Measurements from ENCODE around the gene PLAC8L1.
A peak's percentile ranks its signal among the peaks of the same experiment; 100 is the strongest.
"Not testable (repeated sequence)": the region's sequence is repeated elsewhere in the genome, so short reads cannot be mapped to it uniquely, and the experiment has no call there.

The PLAC8L1 gene

DNA sequence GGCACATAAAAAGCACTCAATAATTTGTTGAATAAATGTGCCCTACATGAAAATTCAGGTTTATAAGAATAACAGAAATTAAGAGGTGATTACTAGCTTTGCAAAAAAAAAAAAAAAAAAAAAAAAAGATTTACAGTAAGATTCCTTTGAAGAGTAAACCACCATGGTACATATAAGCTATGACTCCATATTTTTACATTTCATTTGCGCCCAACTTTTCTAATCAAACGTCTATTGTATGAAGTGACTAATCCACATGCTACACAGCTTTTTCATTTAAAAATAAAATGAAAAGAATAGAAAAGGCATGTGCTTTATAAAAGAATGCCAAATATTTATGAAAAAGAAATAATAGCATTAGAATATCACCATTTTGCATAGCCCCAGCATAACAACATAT, at the start of gene PLAC8L1:
Gene PLAC8L1 (minus strand): TSS at position 101 of the 400 bp plus-strand sequence. CDS start 1,266 bp downstream, outside the sequence.
- no peak for DNase-seq (ENCODE audit: low spot score)

DNA sequence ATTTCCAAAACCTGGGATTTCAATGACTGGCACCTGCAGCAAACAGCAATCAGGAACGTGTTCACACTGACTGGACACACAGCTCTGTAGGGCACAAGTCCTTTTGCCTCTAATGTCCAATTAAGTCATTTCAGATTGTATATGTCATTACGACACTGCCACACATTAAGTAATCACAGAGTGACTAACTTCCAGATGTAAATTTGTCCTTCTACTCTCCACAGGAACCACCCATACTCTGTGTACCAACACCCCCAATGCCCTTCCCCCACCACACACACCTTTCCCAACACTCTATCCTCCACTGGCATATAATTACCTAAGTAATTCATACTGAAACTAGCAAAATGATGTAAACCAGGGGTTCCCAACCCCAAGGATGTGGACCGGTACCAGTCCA, 46.6 kb upstream of the PLAC8L1 start:
- no peak for DNase-seq (ENCODE audit: low spot score)

- no peak for DNase-seq (ENCODE audit: low spot score)
Observed at GRCh38 chr5:146137967-146138403, 32.6 kb upstream of the PLAC8L1 start.

- DNase-seq (ENCODE audit: low spot score), result peak; percentile 20
Observed at GRCh38 chr5:146130440-146131045, 25.2 kb upstream of the PLAC8L1 start.

DNA sequence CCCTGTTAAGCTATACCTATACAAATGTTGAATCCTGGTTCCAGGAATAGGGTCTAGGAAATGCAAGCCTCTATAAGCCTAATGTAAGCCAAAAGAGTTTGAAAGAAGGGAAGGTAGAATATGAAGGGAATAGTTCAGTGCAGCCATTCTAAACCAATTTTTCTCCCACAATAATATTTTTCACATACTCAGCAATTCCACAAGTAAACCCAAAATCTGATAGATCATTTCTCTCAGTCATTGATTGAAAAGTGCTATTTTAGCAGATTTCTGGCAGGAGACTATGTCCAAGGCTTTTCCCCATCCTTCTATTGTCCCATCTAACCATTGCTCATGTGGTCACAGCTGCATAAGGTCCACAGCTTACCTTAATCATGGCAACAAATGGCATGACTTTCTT, 20.7 kb upstream of the PLAC8L1 start:
- DNase-seq (ENCODE audit: low spot score), result no peak

- DNase-seq (ENCODE audit: low spot score), result no peak
Observed at GRCh38 chr5:146124580-146124979, 19.2 kb upstream of the PLAC8L1 start.

DNA sequence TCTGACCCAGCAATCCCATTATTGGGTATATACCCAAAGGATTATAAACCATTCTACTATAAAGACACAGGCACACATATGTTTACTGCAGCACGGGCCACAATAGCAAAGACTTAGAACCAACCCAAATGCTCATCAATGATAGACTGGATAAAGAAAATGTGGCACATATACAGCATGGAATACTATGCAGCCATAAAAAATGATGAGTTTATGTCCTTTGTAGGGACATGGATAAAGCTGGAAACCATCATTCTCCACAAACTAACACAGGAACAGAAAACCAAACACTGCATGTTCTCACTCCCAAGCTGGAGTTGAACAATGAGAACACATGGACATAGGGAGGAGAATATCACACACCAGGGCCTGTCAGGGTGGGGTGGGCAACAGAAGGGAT, 16.1 kb upstream of the PLAC8L1 start:
- DNase-seq (ENCODE audit: low spot score), result not testable (repeated sequence)

- no peak for DNase-seq (ENCODE audit: low spot score)
Observed at GRCh38 chr5:146118322-146118721, 12.9 kb upstream of the PLAC8L1 start.

GRCh38 chr5:146117216-146117615, 11.8 kb upstream of the PLAC8L1 start:
- DNase-seq (ENCODE audit: low spot score), result not testable (repeated sequence)

- DNase-seq (ENCODE audit: low spot score), result no peak
Observed at GRCh38 chr5:146116361-146116760, 11.0 kb upstream of the PLAC8L1 start.

DNA sequence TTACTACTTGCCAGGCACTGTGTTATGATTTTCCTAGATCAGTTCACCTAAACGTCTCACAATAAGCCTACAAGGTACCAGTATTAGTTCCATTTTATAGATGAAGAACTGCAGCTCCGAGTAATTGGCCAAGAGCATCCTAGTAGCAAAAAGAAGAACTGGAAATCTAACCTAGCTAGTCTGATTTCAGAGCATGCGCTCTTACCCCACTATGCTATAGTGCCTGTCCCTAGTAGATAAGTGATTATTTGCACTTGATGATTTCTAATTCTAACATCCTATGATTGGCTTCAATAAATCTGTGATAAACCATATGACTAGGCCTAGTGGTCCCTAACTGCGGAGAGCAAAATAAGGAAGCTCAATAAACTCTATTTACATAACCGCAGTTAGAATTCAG, 7.1 kb upstream of the PLAC8L1 start:
- DNase-seq (ENCODE audit: low spot score), result no peak

- DNase-seq (ENCODE audit: low spot score), result no peak
Observed at GRCh38 chr5:146111409-146111808, 6.0 kb upstream of the PLAC8L1 start.

DNA sequence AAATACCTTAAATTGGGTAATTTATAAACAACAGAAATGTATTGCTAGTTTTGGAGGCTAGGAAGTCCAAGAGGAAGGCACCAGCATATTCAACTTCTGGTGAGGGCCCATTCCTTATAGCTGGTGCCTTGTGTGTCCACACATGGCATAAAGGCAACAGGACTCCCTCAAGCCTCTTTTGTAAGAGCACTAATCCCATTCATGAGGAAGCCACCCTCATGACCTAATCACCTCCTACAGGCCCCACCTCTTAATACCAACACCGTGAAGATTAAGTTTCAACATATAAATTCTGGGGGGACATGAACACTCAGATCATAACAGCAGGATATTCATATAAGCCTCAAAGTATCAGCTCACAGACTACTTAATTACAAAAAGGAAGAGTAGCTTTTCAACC, 4.0 kb upstream of the PLAC8L1 start:
- DNase-seq (ENCODE audit: low spot score), result no peak

GRCh38 chr5:146108870-146109269, 3.5 kb upstream of the PLAC8L1 start:
- DNase-seq (ENCODE audit: low spot score), result not testable (repeated sequence)

GRCh38 chr5:146107901-146108300, 2.5 kb upstream of the PLAC8L1 start:
- no peak for DNase-seq (ENCODE audit: low spot score)

- DNase-seq (ENCODE audit: low spot score), result no peak
Observed at GRCh38 chr5:146103594-146103993, 1.8 kb downstream of the PLAC8L1 start.

DNA sequence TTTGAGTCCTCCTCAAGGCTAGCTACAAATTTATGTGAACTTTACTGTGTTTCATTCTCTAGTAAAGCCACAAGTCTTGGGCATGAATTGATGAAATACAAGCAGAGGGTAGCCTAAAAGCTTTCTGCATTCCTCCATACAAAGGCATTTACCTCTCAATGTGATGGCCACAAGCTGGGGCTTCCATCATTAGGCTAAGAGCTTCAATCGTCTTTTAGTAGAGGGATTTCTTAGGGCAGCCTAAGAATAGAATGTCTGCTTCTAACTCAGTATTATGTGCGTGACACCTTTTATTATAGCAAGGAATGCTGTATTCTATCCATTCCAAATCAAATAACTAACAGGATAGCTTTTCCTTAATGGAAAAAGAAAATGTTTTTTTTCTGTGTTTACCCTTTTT, 3.7 kb downstream of the PLAC8L1 start:
- no peak for DNase-seq (ENCODE audit: low spot score)

DNA sequence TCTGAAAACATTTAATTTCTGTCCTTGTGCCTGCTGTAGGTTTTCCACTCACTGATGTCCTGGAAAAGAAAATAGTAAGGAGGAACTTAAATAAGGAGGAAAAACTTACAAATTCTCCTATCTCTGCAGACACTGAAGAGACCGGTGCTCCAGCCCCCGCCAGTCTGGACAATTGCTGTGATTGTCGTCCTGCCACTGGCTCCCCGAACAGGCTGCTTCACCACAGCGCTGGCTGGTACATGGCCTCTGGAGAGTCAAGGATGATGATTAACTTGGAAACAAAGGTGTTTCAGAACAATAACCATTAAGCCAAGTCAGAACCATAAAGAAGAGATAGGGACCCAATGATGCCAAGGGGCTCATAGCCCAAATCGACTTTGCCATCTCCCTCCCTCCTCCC, 7.3 kb downstream of the PLAC8L1 start:
- no peak for DNase-seq (ENCODE audit: low spot score)

DNA sequence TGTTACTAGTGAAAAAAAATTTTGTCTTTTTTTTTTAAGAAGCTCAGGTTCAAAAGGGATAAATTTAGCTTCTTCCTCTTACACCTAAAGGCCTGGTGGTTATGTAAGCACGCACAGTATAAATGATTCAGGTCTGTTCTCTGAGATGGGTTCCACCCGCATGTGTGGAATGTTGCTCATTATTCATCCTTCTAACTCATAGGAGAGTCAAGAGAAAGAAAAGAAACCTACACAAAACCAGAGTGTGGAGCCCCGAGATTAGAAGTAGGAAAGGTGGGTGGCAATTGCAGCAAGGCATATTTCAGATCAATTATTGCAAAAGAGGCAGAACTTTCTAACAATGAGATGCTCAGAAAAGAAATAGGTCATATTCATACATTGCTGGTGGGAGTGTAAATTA, 13.5 kb downstream of the PLAC8L1 start:
- no peak for DNase-seq (ENCODE audit: low spot score)

- DNase-seq (ENCODE audit: low spot score), result no peak
Observed at GRCh38 chr5:146089287-146089686, 16.1 kb downstream of the PLAC8L1 start.

GRCh38 chr5:146088098-146088497, 17.3 kb downstream of the PLAC8L1 start:
- no peak for DNase-seq (ENCODE audit: low spot score)

GRCh38 chr5:146084376-146084775, 21.0 kb downstream of the PLAC8L1 start:
- no peak for DNase-seq (ENCODE audit: low spot score)

- DNase-seq (ENCODE audit: low spot score), result no peak
Observed at GRCh38 chr5:146082798-146083197, 22.6 kb downstream of the PLAC8L1 start.

GRCh38 chr5:146081556-146081955, 23.8 kb downstream of the PLAC8L1 start:
- DNase-seq (ENCODE audit: low spot score), result no peak

All from kidney capillary endothelial cell (primary cell).